Vagina (tissue), 2 donors: ENCODE results near the gene LPA.

Experiments used
- CTCF ChIP-seq, 3 experiments: fragments of 450-650 bp in 2 of 3; fragments of 200-600 bp in 1 of 3; sonication (generic) in 1 of 3; IDR thresholded peaks; one replicate each; pipeline ENCODE4 v1.5.1; 2017 to 2019; ENCODE audit warnings: antibody characterized with exemption in 3 of 3, mild to moderate bottlenecking in 2 of 3, moderate library complexity in 2 of 3
- POLR2A ChIP-seq, 2 donors: fragments of 450-650 bp; IDR thresholded peaks; one replicate each; pipeline ENCODE4 v1.6.1; 2017; ENCODE audit warnings: antibody characterized with exemption in 2 of 2, mild to moderate bottlenecking in 2 of 2, moderate library complexity in 2 of 2
- POLR2AphosphoS5 ChIP-seq, 2 donors: sonication (generic); formaldehyde crosslinking; IDR thresholded peaks; one replicate each; pipeline ENCODE4 v1.9.0; 2017; ENCODE audit warnings: antibody characterized with exemption in 2 of 2, mild to moderate bottlenecking in 2 of 2, low read depth in 1 of 2; ENCODE audit not compliant: insufficient read depth in 1 of 2

GRCh38 chr6:160531826-160532225 lies 132.2 kb downstream of the LPA start:
- TF ChIP-seq CTCF (IDR thresholded peaks at IDR 0.05) (no peak), POLR2A (IDR thresholded peaks at IDR 0.05) (no peak), POLR2AphosphoS5 (IDR thresholded peaks at IDR 0.05; ENCODE audit: insufficient read depth in 1 of 2, low read depth in 1 of 2) (no peak)
